T-helper 2 cell treated with Interferon-gamma antibody and Interleukin-4, amounts not matched to agents 5 μg/mL and 100 μg/mL, for 36 hours (primary cell): ENCODE results near the gene CD200R1.

Experiments used
- DNase-seq: peaks from one replicate; pipeline ENCODE4 v3.0.0; 2021; ENCODE audit warnings: low spot score
- H3K27ac Mint-ChIP-seq: one replicate; pipeline ENCODE4 v1.8.0; 2021; ENCODE audit warnings: mild to moderate bottlenecking, mixed read lengths
- H3K27me3 Mint-ChIP-seq: one replicate; pipeline ENCODE4 v1.8.0; 2021; ENCODE audit warnings: low read depth, mixed read lengths
- H3K36me3 Mint-ChIP-seq: one replicate; pipeline ENCODE4 v1.8.0; 2021; ENCODE audit warnings: low read depth, mixed read lengths
- H3K4me1 Mint-ChIP-seq: one replicate; pipeline ENCODE4 v1.8.0; 2021; ENCODE audit warnings: low read depth, mixed read lengths
- H3K4me3 Mint-ChIP-seq: one replicate; pipeline ENCODE4 v1.8.0; 2022; ENCODE audit warnings: mild to moderate bottlenecking, moderate library complexity, mixed read lengths
- H3K9me3 Mint-ChIP-seq: one replicate; pipeline ENCODE4 v1.8.0; 2021; ENCODE audit warnings: mixed read lengths

The CD200R1 gene

GRCh38 chr3:112990672-112991602, 16.0 kb upstream of the CD200R1 start, which contains the start of gene GTPBP8:
Gene GTPBP8 (plus strand): TSS chr3:112990984. CDS start chr3:112991000, 16 bp downstream.
- DNase-seq, result peak; percentile 85
- H3K27ac Mint-ChIP-seq, result peak within 1 kb of the TSS; percentile 87
- H3K9me3 Mint-ChIP-seq, result no peaks in the 10 kb centered on the region
- peak within 1 kb of the TSS; percentile 82 for H3K4me3 Mint-ChIP-seq
- H3K4me1 Mint-ChIP-seq, result peaks cover 46% of the 10 kb centered on the region
- peaks cover 16% of the 10 kb centered on the region for H3K36me3 Mint-ChIP-seq
- H3K27me3 Mint-ChIP-seq, result peaks cover 2% of the 10 kb centered on the region

- Mint-ChIP-seq H3K4me1 (peaks cover 50% of the 10 kb centered on the region), H3K27me3 (peaks cover 2% of the 10 kb centered on the region), H3K4me3 (no peak overlapping the region), H3K27ac (no peak overlapping the region), H3K9me3 (no peaks in the 10 kb centered on the region), H3K36me3 (peaks cover 3% of the 10 kb centered on the region)
- no peak for DNase-seq
Measured at GRCh38 chr3:112987710-112988334, 12.9 kb upstream of the CD200R1 start.

- peaks cover 36% of the 10 kb centered on the region for H3K4me1 Mint-ChIP-seq
- H3K9me3 Mint-ChIP-seq, result no peaks in the 10 kb centered on the region
- H3K27me3 Mint-ChIP-seq, result peaks cover 4% of the 10 kb centered on the region
- no peak overlapping the region for H3K4me3 Mint-ChIP-seq
- no peak overlapping the region for H3K27ac Mint-ChIP-seq
- no peaks in the 10 kb centered on the region for H3K36me3 Mint-ChIP-seq
- DNase-seq, result no peak
Measured at GRCh38 chr3:112984485-112984884, 9.6 kb upstream of the CD200R1 start.

- DNase-seq, result no peak
- H3K4me1 Mint-ChIP-seq, result peaks cover 47% of the 10 kb centered on the region
- H3K36me3 Mint-ChIP-seq, result no peaks in the 10 kb centered on the region
- H3K27ac Mint-ChIP-seq, result no peak overlapping the region
- no peak overlapping the region for H3K4me3 Mint-ChIP-seq
- H3K27me3 Mint-ChIP-seq, result peaks cover 4% of the 10 kb centered on the region
- H3K9me3 Mint-ChIP-seq, result no peaks in the 10 kb centered on the region
Measured at GRCh38 chr3:112982710-112983109, 7.8 kb upstream of the CD200R1 start.

- Mint-ChIP-seq H3K27me3 (peaks cover 3% of the 10 kb centered on the region), H3K4me3 (no peak overlapping the region), H3K4me1 (peaks cover 54% of the 10 kb centered on the region), H3K27ac (no peak overlapping the region), H3K9me3 (no peaks in the 10 kb centered on the region), H3K36me3 (no peaks in the 10 kb centered on the region)
- DNase-seq, result no peak
Measured at GRCh38 chr3:112980080-112980479, 5.2 kb upstream of the CD200R1 start.

- DNase-seq, result no peak
- no peak overlapping the region for H3K27ac Mint-ChIP-seq
- H3K4me3 Mint-ChIP-seq, result no peak overlapping the region
- peaks cover 53% of the 10 kb centered on the region for H3K4me1 Mint-ChIP-seq
- H3K36me3 Mint-ChIP-seq, result no peaks in the 10 kb centered on the region
- no peaks in the 10 kb centered on the region for H3K9me3 Mint-ChIP-seq
- H3K27me3 Mint-ChIP-seq, result peaks cover 3% of the 10 kb centered on the region
Measured at GRCh38 chr3:112979244-112979832, 4.4 kb upstream of the CD200R1 start.

- peaks cover 51% of the 10 kb centered on the region for H3K4me1 Mint-ChIP-seq
- no peaks in the 10 kb centered on the region for H3K36me3 Mint-ChIP-seq
- H3K4me3 Mint-ChIP-seq, result peak overlapping the region; percentile 40
- peaks cover 3% of the 10 kb centered on the region for H3K27me3 Mint-ChIP-seq
- peak overlapping the region; percentile 15 for H3K27ac Mint-ChIP-seq
- H3K9me3 Mint-ChIP-seq, result no peaks in the 10 kb centered on the region
- no peak for DNase-seq
Measured at GRCh38 chr3:112976953-112977352, 2.0 kb upstream of the CD200R1 start.

GRCh38 chr3:112976001-112976400, 1.1 kb upstream of the CD200R1 start:
- Mint-ChIP-seq H3K4me1 (peaks cover 57% of the 10 kb centered on the region), H3K4me3 (peak overlapping the region; percentile 90), H3K9me3 (no peaks in the 10 kb centered on the region), H3K27ac (peak overlapping the region; percentile 64), H3K36me3 (peaks cover 3% of the 10 kb centered on the region), H3K27me3 (no peaks in the 10 kb centered on the region)
- DNase-seq, result no peak

GRCh38 chr3:112974178-112974517, 755 bp downstream of the CD200R1 start:
- peaks cover 4% of the 10 kb centered on the region for H3K36me3 Mint-ChIP-seq
- no peak for DNase-seq
- H3K9me3 Mint-ChIP-seq, result no peaks in the 10 kb centered on the region
- peak overlapping the region; percentile 86 for H3K27ac Mint-ChIP-seq
- peaks cover 61% of the 10 kb centered on the region for H3K4me1 Mint-ChIP-seq
- no peaks in the 10 kb centered on the region for H3K27me3 Mint-ChIP-seq
- H3K4me3 Mint-ChIP-seq, result peak overlapping the region; percentile 90

GRCh38 chr3:112973325-112974177, 1.4 kb downstream of the CD200R1 start:
- peaks cover 65% of the 10 kb centered on the region for H3K4me1 Mint-ChIP-seq
- peak overlapping the region; percentile 90 for H3K4me3 Mint-ChIP-seq
- peak overlapping the region; percentile 86 for H3K27ac Mint-ChIP-seq
- peak; percentile 80 for DNase-seq
- H3K9me3 Mint-ChIP-seq, result no peaks in the 10 kb centered on the region
- peaks cover 5% of the 10 kb centered on the region for H3K36me3 Mint-ChIP-seq
- H3K27me3 Mint-ChIP-seq, result no peaks in the 10 kb centered on the region

- no peaks in the 10 kb centered on the region for H3K9me3 Mint-ChIP-seq
- H3K27me3 Mint-ChIP-seq, result no peaks in the 10 kb centered on the region
- H3K36me3 Mint-ChIP-seq, result peaks cover 11% of the 10 kb centered on the region
- H3K27ac Mint-ChIP-seq, result peak overlapping the region; percentile 26
- no peak for DNase-seq
- H3K4me1 Mint-ChIP-seq, result peaks cover 64% of the 10 kb centered on the region
- peak overlapping the region; percentile 90 for H3K4me3 Mint-ChIP-seq
Measured at GRCh38 chr3:112972158-112972557, 2.7 kb downstream of the CD200R1 start.

GRCh38 chr3:112967828-112968227, 7.1 kb downstream of the CD200R1 start:
- Mint-ChIP-seq H3K4me1 (peaks cover 40% of the 10 kb centered on the region), H3K4me3 (no peak overlapping the region), H3K27me3 (no peaks in the 10 kb centered on the region), H3K27ac (no peak overlapping the region), H3K36me3 (peaks cover 50% of the 10 kb centered on the region), H3K9me3 (peaks cover 23% of the 10 kb centered on the region)
- no peak for DNase-seq

- Mint-ChIP-seq H3K4me3 (no peak overlapping the region), H3K4me1 (peaks cover 38% of the 10 kb centered on the region), H3K27me3 (no peaks in the 10 kb centered on the region), H3K9me3 (peaks cover 24% of the 10 kb centered on the region), H3K36me3 (peaks cover 53% of the 10 kb centered on the region), H3K27ac (no peak overlapping the region)
- DNase-seq, result no peak
Measured at GRCh38 chr3:112967425-112967824, 7.5 kb downstream of the CD200R1 start.
